ENCODE results near the gene ERCC2. TPM values are rescaled to one million over a fixed set of nuclear protein-coding genes. Genes with fewer than 3 reads are reported as not detected.

Gene ERCC2
- total RNA-seq, 2 donors from 2014 or later = 20.5 to 31.8 TPM

DNA sequence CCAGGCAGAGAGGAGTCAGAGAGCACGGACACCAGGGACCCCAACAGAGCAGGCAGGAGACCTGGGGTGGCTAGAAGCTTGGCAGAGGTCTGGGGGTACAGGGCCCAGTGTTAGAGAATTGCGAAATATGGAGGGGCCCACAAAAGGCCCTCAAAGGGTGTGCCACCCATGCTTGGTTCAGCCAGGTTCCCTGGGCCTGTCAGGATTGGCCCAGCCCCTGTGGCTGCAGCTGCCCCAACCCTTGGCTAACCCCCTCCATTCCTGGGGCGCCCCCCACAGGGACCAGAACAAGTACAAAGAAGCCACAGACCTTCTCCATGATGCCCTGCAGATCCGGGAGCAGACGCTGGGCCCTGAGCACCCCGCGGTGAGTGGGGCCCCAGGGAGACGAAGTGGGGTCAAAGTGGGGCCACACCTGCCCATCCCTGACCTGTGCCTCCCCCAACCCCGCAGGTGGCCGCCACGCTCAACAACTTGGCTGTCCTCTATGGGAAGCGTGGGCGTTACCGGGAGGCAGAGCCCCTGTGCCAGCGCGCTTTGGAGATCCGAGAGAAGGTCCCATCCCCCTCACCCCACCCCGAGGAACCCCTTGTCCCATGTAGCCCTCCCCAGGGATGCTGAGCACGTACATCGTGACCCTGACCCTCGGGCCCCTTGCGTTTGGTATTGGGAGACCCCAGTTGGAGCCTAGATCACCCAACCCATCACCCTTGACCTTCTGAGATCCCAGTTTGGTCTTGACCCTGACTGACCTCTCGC, 21.8 kb downstream of the ERCC2 start:
- no peaks in the 10 kb centered on the region for H3K36me3 ChIP-seq
- no peaks in the 10 kb centered on the region for H3K9me3 ChIP-seq
- DNase-seq (ENCODE audit: low spot score) = no peak
- no peak overlapping the region for H3K27ac ChIP-seq
- 84% methylated on average over 23 of the region's 23 CpGs for WGBS
- no peaks in the 10 kb centered on the region for H3K4me1 ChIP-seq (replicated peaks)
- H3K4me3 ChIP-seq = no peak overlapping the region
- TF ChIP-seq POLR2AphosphoS5 (IDR thresholded peaks at IDR 0.05) = no peak
- TF ChIP-seq, protein P1, sequence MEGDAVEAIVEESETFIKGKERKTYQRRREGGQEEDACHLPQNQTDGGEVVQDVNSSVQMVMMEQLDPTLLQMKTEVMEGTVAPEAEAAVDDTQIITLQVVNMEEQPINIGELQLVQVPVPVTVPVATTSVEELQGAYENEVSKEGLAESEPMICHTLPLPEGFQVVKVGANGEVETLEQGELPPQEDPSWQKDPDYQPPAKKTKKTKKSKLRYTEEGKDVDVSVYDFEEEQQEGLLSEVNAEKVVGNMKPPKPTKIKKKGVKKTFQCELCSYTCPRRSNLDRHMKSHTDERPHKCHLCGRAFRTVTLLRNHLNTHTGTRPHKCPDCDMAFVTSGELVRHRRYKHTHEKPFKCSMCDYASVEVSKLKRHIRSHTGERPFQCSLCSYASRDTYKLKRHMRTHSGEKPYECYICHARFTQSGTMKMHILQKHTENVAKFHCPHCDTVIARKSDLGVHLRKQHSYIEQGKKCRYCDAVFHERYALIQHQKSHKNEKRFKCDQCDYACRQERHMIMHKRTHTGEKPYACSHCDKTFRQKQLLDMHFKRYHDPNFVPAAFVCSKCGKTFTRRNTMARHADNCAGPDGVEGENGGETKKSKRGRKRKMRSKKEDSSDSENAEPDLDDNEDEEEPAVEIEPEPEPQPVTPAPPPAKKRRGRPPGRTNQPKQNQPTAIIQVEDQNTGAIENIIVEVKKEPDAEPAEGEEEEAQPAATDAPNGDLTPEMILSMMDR (IDR thresholded peaks at IDR 0.05) = no peak
- intact Hi-C loops (cut with DNase I) = no loop called here
- H3K27me3 ChIP-seq (replicated peaks; ENCODE audit: insufficient read depth) = no peaks in the 10 kb centered on the region

DNA sequence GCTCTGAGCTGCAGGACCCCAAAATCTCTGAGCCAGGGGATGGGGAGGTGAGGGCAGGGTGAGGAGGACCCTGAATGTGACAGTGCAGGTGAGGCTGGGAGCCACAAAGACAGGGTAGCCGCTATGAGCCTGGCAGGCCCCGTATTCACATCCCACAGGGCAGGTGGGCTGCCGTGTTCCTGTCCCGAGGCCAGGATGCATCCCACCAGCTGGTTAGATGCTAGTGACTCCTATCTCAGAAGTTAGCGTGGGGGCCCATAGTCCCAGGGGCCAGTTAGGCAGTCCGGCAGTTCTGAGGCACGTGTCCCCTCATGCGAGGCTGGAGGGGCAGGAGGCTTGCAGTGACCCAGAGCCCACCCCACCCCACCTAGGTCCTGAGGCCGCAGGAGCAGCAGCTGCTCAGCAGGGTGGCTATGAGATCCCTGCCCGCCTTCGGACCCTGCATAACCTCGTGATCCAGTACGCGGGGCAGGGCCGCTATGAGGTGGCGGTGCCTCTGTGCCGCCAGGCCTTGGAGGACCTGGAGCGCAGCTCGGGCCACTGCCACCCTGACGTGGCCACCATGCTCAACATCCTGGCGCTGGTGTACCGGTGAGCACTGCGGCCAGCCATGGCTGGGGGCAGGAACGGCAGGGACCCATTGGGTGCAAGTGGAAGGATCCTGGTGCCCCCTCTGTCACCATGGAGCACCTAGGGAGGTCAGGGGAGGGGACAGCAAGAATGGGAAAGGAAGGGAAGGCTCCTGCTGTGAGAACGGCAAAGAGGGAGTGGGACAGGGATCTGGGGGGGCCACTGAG, 22.6 kb downstream of the ERCC2 start:
- no peak overlapping the region for H3K27ac ChIP-seq
- no peaks in the 10 kb centered on the region for H3K4me1 ChIP-seq (replicated peaks)
- no peaks in the 10 kb centered on the region for H3K9me3 ChIP-seq
- H3K36me3 ChIP-seq = no peaks in the 10 kb centered on the region
- WGBS = 75% methylated on average over 24 of the region's 25 CpGs
- TF ChIP-seq, protein P1 (IDR thresholded peaks at IDR 0.05) = no peak
- TF ChIP-seq POLR2A (IDR thresholded peaks at IDR 0.05) = no peak
- TF ChIP-seq POLR2AphosphoS5 (IDR thresholded peaks at IDR 0.05) = no peak
- no peak for DNase-seq (ENCODE audit: low spot score)
- intact Hi-C loops (cut with DNase I) = no loop called here
- H3K27me3 ChIP-seq (replicated peaks; ENCODE audit: insufficient read depth) = no peaks in the 10 kb centered on the region
- H3K4me3 ChIP-seq = no peak overlapping the region

DNA sequence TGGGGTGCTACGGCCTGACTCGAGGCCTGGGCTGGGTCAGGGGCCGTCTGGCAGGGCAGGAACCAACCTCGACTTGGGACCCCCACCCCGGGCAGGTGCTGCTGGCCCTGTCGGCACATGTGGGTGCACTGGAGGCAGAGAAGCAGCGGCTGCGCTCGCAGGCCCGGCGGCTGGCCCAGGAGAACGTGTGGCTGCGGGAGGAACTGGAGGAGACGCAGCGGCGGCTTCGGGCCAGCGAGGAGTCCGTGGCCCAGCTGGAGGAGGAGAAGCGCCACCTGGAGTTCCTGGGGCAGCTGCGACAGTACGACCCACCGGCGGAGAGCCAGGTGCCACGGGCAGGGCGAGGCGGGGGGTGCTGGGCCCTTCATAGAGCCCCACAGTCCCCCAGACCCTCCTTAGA, 23.9 kb downstream of the ERCC2 start:
- intact Hi-C loops (cut with DNase I) = no loop called here
- no peak overlapping the region for H3K4me3 ChIP-seq
- H3K27ac ChIP-seq = no peak overlapping the region
- H3K36me3 ChIP-seq = no peaks in the 10 kb centered on the region
- TF ChIP-seq POLR2AphosphoS5 (IDR thresholded peaks at IDR 0.05) = no peak
- 36% methylated on average over 19 of the region's 27 CpGs for WGBS
- H3K27me3 ChIP-seq (replicated peaks; ENCODE audit: insufficient read depth) = no peaks in the 10 kb centered on the region
- no peaks in the 10 kb centered on the region for H3K4me1 ChIP-seq (replicated peaks)
- DNase-seq (ENCODE audit: low spot score) = no peak
- no peaks in the 10 kb centered on the region for H3K9me3 ChIP-seq

DNA sequence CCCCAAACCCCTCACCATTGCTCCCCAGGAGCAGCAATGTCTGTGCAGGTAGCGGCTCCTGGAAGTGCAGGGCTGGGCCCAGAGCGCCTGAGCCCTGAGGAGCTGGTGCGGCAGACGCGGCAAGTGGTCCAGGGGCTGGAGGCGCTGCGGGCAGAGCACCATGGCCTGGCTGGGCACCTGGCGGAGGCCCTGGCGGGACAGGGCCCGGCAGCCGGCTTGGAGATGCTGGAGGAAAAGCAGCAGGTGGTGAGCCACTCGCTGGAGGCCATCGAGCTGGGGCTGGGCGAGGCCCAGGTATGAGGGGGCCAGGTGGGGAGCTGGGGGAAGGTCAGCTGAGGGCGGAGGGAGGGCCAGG, 24.9 kb downstream of the ERCC2 start:
- Histone ChIP-seq H3K27me3 (replicated peaks; ENCODE audit: insufficient read depth) (no peaks in the 10 kb centered on the region), H3K36me3 (no peaks in the 10 kb centered on the region), H3K27ac (no peak overlapping the region), H3K4me3 (no peak overlapping the region), H3K4me1 (replicated peaks) (no peaks in the 10 kb centered on the region), H3K9me3 (no peaks in the 10 kb centered on the region)
- WGBS = 87% methylated on average over 15 of the region's 15 CpGs
- intact Hi-C loops (cut with DNase I) = no loop called here
- no peak for TF ChIP-seq POLR2A (IDR thresholded peaks at IDR 0.05)
- TF ChIP-seq POLR2AphosphoS5 (IDR thresholded peaks at IDR 0.05) = no peak
- TF ChIP-seq, protein P1 (IDR thresholded peaks at IDR 0.05) = no peak
- DNase-seq (ENCODE audit: low spot score) = no peak

DNA sequence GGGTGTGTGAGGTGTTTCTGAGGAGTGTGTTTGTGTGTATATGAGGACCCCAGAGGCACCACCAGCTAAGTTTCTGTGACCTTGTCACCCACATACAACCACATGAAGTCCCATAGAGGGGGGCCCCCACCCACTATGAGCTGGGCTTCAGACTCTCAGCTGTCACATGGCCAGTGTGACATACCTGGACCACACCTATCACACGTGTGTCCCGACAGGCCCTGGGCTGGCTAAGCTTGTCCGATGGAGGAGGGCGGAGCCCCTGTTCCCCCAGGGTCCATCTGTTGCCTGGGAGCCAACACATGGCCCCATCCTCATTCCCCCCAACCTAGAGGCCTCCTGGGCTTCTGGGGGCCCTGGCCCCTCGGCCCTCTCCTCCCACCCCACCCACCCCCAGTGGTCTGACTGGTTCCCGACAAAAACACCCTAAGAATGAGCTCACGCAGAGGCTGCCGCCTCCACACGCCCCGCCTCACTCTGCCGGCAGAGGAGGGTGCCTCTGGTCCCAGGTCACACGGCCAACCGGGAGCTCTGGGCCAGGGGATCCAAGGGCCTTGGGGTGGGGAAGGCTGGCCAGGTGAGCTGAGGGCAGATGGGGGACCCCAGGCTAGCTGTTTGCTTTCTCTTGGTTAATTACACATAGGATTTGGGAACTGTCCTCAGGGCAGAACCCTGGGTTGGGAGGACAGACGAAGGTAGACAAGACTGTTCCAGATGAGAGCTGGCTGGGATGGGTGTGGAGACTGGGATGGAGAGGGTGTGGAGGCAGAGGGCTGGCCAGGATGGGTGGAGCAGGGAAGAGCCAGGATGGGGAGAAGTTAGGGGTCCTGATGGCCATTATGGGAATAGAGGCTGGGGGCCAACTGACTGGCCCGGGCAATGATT, 25.5 kb downstream of the ERCC2 start:
- H3K27ac ChIP-seq = no peak overlapping the region
- intact Hi-C loops (cut with DNase I) = no loop called here
- TF ChIP-seq, protein P1 (IDR thresholded peaks at IDR 0.05) = no peak
- no peak for TF ChIP-seq POLR2AphosphoS5 (IDR thresholded peaks at IDR 0.05)
- no peak for TF ChIP-seq POLR2A (IDR thresholded peaks at IDR 0.05)

More for the DNA sequence above, 25.5 kb downstream of the ERCC2 start:
- H3K27me3 ChIP-seq (replicated peaks; ENCODE audit: insufficient read depth) = no peaks in the 10 kb centered on the region
- H3K36me3 ChIP-seq = no peaks in the 10 kb centered on the region
- 32% methylated on average over 15 of the region's 15 CpGs for WGBS
- no peaks in the 10 kb centered on the region for H3K9me3 ChIP-seq
- no peaks in the 10 kb centered on the region for H3K4me1 ChIP-seq (replicated peaks)
- DNase-seq (ENCODE audit: low spot score) = no peak
- H3K4me3 ChIP-seq = no peak overlapping the region
